Osteoblast (primary cell): ENCODE measurements around the gene PHF11. TPM values are rescaled to one million over a fixed set of nuclear protein-coding genes. Genes with fewer than 3 reads are reported as not detected.

Source experiments
- DNase-seq: peaks from one replicate; pipeline ENCODE4 v3.0.0; 2011; ENCODE audit warnings: low spot score, mixed read lengths; ENCODE audit not compliant: insufficient read length; ENCODE audit errors: missing footprints
- H2AFZ ChIP-seq: 2 replicates; pipeline ENCODE4 v1.6.0; 2011; ENCODE audit warnings: mild to moderate bottlenecking, low read length
- H3K27ac ChIP-seq: 2 replicates; pipeline ENCODE4 v1.5.1; 2011; ENCODE audit warnings: mild to moderate bottlenecking, low read depth, low read length, moderate library complexity
- H3K27me3 ChIP-seq: 2 replicates; pipeline ENCODE4 v1.6.0; 2012; ENCODE audit warnings: mild to moderate bottlenecking, control low read depth, inconsistent platforms, low read length, moderate library complexity; ENCODE audit not compliant: insufficient read depth
- H3K36me3 ChIP-seq: 2 replicates; pipeline ENCODE4 v1.5.1; 2011; ENCODE audit warnings: mild to moderate bottlenecking, low read length, control low read depth, moderate library complexity; ENCODE audit not compliant: insufficient read depth
- H3K4me1 ChIP-seq: 2 replicates; pipeline ENCODE4 v1.5.1; 2011; ENCODE audit warnings: mild to moderate bottlenecking, low read length, control low read depth, moderate library complexity; ENCODE audit not compliant: insufficient read depth
- H3K4me2 ChIP-seq: 2 replicates; pipeline ENCODE4 v1.6.0; 2011; ENCODE audit warnings: mild to moderate bottlenecking, low read length; ENCODE audit not compliant: insufficient read depth
- H3K4me3 ChIP-seq: fragments of 200-600 bp; sonication (generic); 3 replicates; pipeline ENCODE4 v1.5.1; 2012; ENCODE audit warnings: mild to moderate bottlenecking, low read length, inconsistent platforms; ENCODE audit not compliant: insufficient read depth
- H3K79me2 ChIP-seq: 2 replicates; pipeline ENCODE4 v1.6.0; 2012; ENCODE audit warnings: mild to moderate bottlenecking, low read length, control low read depth, inconsistent platforms; ENCODE audit not compliant: insufficient read depth
- H3K9me3 ChIP-seq: 2 replicates; pipeline ENCODE4 v1.5.1; 2011; ENCODE audit warnings: low read depth, low read length, control low read depth
- H4K20me1 ChIP-seq: 2 replicates; pipeline ENCODE4 v1.6.0; 2012; ENCODE audit warnings: mild to moderate bottlenecking, low read length, control low read depth; ENCODE audit not compliant: insufficient read depth
- CTCF ChIP-seq: IDR thresholded peaks from 2 replicates; pipeline ENCODE4 v1.5.1; 2011; ENCODE audit warnings: mild to moderate bottlenecking, low read depth, low read length, moderate library complexity; ENCODE audit errors: extremely low read depth
- total RNA-seq: library from RNA; depleted of rRNA; stranded (reverse); fragments of >200 nt; gene quantifications from 2 replicates; pipeline ENCODE4 v1.2.3, GENCODE V29; 2012

PHF11 gene
- total RNA-seq, 1 donor, result 29.7 TPM

GRCh38 chr13:49566461-49566860, 70.7 kb downstream of the PHF11 start:
- Histone ChIP-seq H3K4me3 (no peak overlapping the region), H3K4me2 (no peak overlapping the region)
- TF ChIP-seq CTCF, result no peak

GRCh38 chr13:49567491-49567890, 71.7 kb downstream of the PHF11 start:
- Histone ChIP-seq H3K36me3 (peaks cover 4% of the 10 kb centered on the region), H3K4me1 (no peaks in the 10 kb centered on the region), H3K9me3 (no peaks in the 10 kb centered on the region), H3K27ac (no peak overlapping the region), H3K27me3 (no peaks in the 10 kb centered on the region), H3K79me2 (peaks cover 8% of the 10 kb centered on the region), H4K20me1 (peaks cover 2% of the 10 kb centered on the region), H2AFZ (no peak overlapping the region), H3K4me2 (no peak overlapping the region), H3K4me3 (no peak overlapping the region)
- DNase-seq, result no peak
- TF ChIP-seq CTCF, result no peak

More at GRCh38 chr13:49566461-49566860, 70.7 kb downstream of the PHF11 start:
- peaks cover 1% of the 10 kb centered on the region for H4K20me1 ChIP-seq
- H3K27ac ChIP-seq, result no peak overlapping the region
- DNase-seq, result no peak
- H3K27me3 ChIP-seq, result no peaks in the 10 kb centered on the region
- no peaks in the 10 kb centered on the region for H3K4me1 ChIP-seq
- peaks cover 4% of the 10 kb centered on the region for H3K36me3 ChIP-seq
- peaks cover 8% of the 10 kb centered on the region for H3K79me2 ChIP-seq
- no peak overlapping the region for H2AFZ ChIP-seq
- H3K9me3 ChIP-seq, result no peaks in the 10 kb centered on the region

GRCh38 chr13:49569993-49570689, 74.4 kb downstream of the PHF11 start:
- Histone ChIP-seq H3K27ac (no peak overlapping the region), H3K36me3 (peaks cover 4% of the 10 kb centered on the region), H2AFZ (no peak overlapping the region), H3K79me2 (peaks cover 8% of the 10 kb centered on the region), H3K4me1 (no peaks in the 10 kb centered on the region), H4K20me1 (peaks cover 2% of the 10 kb centered on the region), H3K4me3 (no peak overlapping the region), H3K4me2 (no peak overlapping the region), H3K27me3 (no peaks in the 10 kb centered on the region), H3K9me3 (no peaks in the 10 kb centered on the region)
- DNase-seq, result no peak
- TF ChIP-seq CTCF, result no peak

- Histone ChIP-seq H3K4me1 (no peaks in the 10 kb centered on the region), H3K27ac (no peak overlapping the region), H3K27me3 (no peaks in the 10 kb centered on the region), H3K36me3 (peaks cover 4% of the 10 kb centered on the region), H3K79me2 (peaks cover 8% of the 10 kb centered on the region), H3K4me2 (no peak overlapping the region), H2AFZ (no peak overlapping the region), H3K4me3 (no peak overlapping the region), H3K9me3 (no peaks in the 10 kb centered on the region), H4K20me1 (peaks cover 2% of the 10 kb centered on the region)
- no peak for DNase-seq
- TF ChIP-seq CTCF, result no peak
These were observed 75.8 kb downstream of the PHF11 start for GRCh38 chr13:49571299-49572240.
